K562 (cell line): ENCODE data around the gene SH3BGRL2. TPM values are rescaled to one million over a fixed set of nuclear protein-coding genes. Genes with fewer than 3 reads are reported as not detected.

Experiments
- EGR1 ChIP-seq: fragments of 450-650 bp; conservative IDR thresholded peaks from 2 replicates; pipeline ENCODE4 v1.6.1; 2017; ENCODE audit warnings: mild to moderate bottlenecking
- SP1 ChIP-seq: sonication (generic); formaldehyde crosslinking; IDR thresholded peaks from 2 replicates; pipeline ENCODE4 v1.8.1; 2022; ENCODE audit warnings: mild to moderate bottlenecking, missing genetic modification reagents
- SP2 ChIP-seq: IDR thresholded peaks from 2 replicates; pipeline ENCODE4 v1.6.1; 2011; ENCODE audit warnings: mild to moderate bottlenecking, low read depth, low read length, moderate library complexity; ENCODE audit not compliant: poor library complexity, severe bottlenecking; ENCODE audit errors: extremely low read depth
- SUPT5H ChIP-seq: fragments of 450-650 bp; IDR thresholded peaks from 2 replicates; pipeline ENCODE4 v1.6.1; 2016
- ZC3H8 ChIP-seq: fragments of 450-650 bp; IDR thresholded peaks from 2 replicates; pipeline ENCODE4 v1.6.1; 2017
- ZNF12 ChIP-seq: sonication (generic); formaldehyde crosslinking; IDR thresholded peaks from 2 replicates; pipeline ENCODE4 v1.4.0; 2020; ENCODE audit warnings: mild to moderate bottlenecking, missing genetic modification reagents
- ZNF551 ChIP-seq: fragments of 250-450 bp; sonication (Bioruptor Pico); IDR thresholded peaks from 2 replicates; pipeline ENCODE4 v1.5.0; 2021; ENCODE audit warnings: mild to moderate bottlenecking, moderate library complexity
- polyA plus RNA-seq, 8 experiments: library from polyadenylated mRNA; depleted of rRNA in 4 of 8; stranded (reverse) in 5 of 8; unstranded in 3 of 8; fragments of >200 nt; fragmentation: Nextera tagmentation in 2 of 8; fragmentation: Illumina TruSeq in 1 of 8; extraction: Ambion mirVana in 2 of 8; extraction: Trizol in 1 of 8; gene quantifications; 2 replicates each; pipeline versions ENCODE4 v1.2.1 to v1.2.3, GENCODE V29; 2011 to 2014; ENCODE audit warnings: inconsistent platforms in 1 of 8, missing spikeins in 1 of 8
- total RNA-seq, 7 experiments: library from RNA; depleted of rRNA in 6 of 7; stranded (reverse); fragments of >200 nt in 6 of 7; fragmentation: Illumina TruSeq in 2 of 7; extraction: Trizol in 2 of 7; gene quantifications; 2 replicates each; pipeline versions ENCODE4 v1.2.1 to v1.2.3, GENCODE V29; 2011 to 2021; ENCODE audit warnings: low replicate concordance in 1 of 7
- TF ChIP-seq, protein P1 (sequence below), 2 experiments: fragments of 450-650 bp; formaldehyde crosslinking in 1 of 2; IDR thresholded peaks; 2 replicates each; pipeline versions ENCODE4 v1.4.0 to v1.6.1; 2014 to 2020; ENCODE audit warnings: mild to moderate bottlenecking in 2 of 2, borderline replicate concordance in 1 of 2, low read depth in 1 of 2
- TF ChIP-seq, protein P2 (sequence below), 2 experiments: fragments of 450-650 bp; conservative IDR thresholded peaks; 2 replicates each; pipeline ENCODE4 v1.6.1; 2017; ENCODE audit warnings: mild to moderate bottlenecking in 2 of 2, moderate library complexity in 2 of 2

Gene SH3BGRL2
- total and polyA plus RNA-seq, 9 of the 15 experiments (the other 6 are each of a cell fraction or from before 2014, with no cell fraction given), result 4.4 to 12.1 (median 7.3) TPM

DNA sequence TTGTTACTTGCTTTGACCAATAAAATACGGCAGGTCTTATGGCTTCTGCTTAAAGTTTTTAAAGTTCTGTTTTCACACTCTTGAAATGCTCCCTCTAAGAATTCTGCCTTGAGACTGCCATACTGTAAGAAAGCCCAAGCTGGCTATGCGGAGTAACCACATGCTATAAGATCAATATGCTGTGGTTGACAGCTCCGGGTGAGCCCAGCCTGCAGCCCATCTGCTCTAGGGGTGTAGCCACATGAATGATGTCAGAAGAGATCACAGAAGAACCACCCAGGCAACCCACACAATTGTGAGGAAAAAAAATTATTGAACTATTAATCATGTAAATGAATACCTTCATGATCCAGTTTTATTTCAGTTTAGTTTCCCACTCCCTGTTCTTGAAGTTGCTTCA, 26.1 kb upstream of the SH3BGRL2 start (continued):
- TF ChIP-seq, protein P1, sequence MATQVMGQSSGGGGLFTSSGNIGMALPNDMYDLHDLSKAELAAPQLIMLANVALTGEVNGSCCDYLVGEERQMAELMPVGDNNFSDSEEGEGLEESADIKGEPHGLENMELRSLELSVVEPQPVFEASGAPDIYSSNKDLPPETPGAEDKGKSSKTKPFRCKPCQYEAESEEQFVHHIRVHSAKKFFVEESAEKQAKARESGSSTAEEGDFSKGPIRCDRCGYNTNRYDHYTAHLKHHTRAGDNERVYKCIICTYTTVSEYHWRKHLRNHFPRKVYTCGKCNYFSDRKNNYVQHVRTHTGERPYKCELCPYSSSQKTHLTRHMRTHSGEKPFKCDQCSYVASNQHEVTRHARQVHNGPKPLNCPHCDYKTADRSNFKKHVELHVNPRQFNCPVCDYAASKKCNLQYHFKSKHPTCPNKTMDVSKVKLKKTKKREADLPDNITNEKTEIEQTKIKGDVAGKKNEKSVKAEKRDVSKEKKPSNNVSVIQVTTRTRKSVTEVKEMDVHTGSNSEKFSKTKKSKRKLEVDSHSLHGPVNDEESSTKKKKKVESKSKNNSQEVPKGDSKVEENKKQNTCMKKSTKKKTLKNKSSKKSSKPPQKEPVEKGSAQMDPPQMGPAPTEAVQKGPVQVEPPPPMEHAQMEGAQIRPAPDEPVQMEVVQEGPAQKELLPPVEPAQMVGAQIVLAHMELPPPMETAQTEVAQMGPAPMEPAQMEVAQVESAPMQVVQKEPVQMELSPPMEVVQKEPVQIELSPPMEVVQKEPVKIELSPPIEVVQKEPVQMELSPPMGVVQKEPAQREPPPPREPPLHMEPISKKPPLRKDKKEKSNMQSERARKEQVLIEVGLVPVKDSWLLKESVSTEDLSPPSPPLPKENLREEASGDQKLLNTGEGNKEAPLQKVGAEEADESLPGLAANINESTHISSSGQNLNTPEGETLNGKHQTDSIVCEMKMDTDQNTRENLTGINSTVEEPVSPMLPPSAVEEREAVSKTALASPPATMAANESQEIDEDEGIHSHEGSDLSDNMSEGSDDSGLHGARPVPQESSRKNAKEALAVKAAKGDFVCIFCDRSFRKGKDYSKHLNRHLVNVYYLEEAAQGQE (IDR thresholded peaks at IDR 0.05; ENCODE audit: borderline replicate concordance), result no peak
- TF ChIP-seq, protein P1 (CRISPR knock-in tag; IDR thresholded peaks at IDR 0.05; ENCODE audit: low read depth), result no peak
- TF ChIP-seq ZNF551 (no peak), EGR1 (no peak), SP1 (CRISPR knock-in tag) (0 out of 2 replicates have a peak, but pooled peaks have one; percentile 2), ZC3H8 (no peak), ZNF12 (CRISPR knock-in tag) (no peak), SP2 (no peak), SUPT5H (no peak)
- TF ChIP-seq, protein P2, sequence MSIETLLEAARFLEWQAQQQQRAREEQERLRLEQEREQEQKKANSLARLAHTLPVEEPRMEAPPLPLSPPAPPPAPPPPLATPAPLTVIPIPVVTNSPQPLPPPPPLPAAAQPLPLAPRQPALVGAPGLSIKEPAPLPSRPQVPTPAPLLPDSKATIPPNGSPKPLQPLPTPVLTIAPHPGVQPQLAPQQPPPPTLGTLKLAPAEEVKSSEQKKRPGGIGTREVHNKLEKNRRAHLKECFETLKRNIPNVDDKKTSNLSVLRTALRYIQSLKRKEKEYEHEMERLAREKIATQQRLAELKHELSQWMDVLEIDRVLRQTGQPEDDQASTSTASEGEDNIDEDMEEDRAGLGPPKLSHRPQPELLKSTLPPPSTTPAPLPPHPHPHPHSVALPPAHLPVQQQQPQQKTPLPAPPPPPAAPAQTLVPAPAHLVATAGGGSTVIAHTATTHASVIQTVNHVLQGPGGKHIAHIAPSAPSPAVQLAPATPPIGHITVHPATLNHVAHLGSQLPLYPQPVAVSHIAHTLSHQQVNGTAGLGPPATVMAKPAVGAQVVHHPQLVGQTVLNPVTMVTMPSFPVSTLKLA (conservative IDR thresholded peaks at IDR 0.05), result 0 out of 4 replicates have a peak, but pooled peaks of 1 of the 2 experiments have one; percentile 18
- TF ChIP-seq, all 486 proteins: peak for 4
